Measurements from ENCODE around the gene SECISBP2.

SECISBP2 gene

GRCh38 chr9:89390068-89390555, 71.8 kb downstream of the SECISBP2 start:
- ChIA-PET POLR2A (no interaction called here), CTCF (interaction anchor here (0.6 kb wide), 1 partner anchor 100 kb away, joined by 3 read pairs; no protein-coding TSS in a partner anchor)
- Histone ChIP-seq H3K4me1 (ENCODE audit: control insufficient read depth, insufficient read depth, low read length) (no peaks in the 10 kb centered on the region), H3K27ac (ENCODE audit: extremely low read depth, low read depth, low read length) (no peak overlapping the region), H3K36me3 (ENCODE audit: control insufficient read depth in 2 of 2, insufficient read depth in 1 of 2, low read length in 2 of 2) (peaks cover 0 to 97% of the 10 kb centered on the region in 2 experiments; a peak in 2 of 3 replicates), H3K9me3 (ENCODE audit: control insufficient read depth, insufficient read depth, low read depth, low read length) (no peaks in the 10 kb centered on the region), H3K4me3 (ENCODE audit: low read depth, low read length) (no peak overlapping the region)
- TF ChIP-seq ZBTB7A (tag by site-specific recombination; IDR thresholded peaks at IDR 0.05; ENCODE audit: low read depth) (no peak), ZNF580 (tag by site-specific recombination; IDR thresholded peaks at IDR 0.05) (no peak), GFI1B (tag by site-specific recombination; IDR thresholded peaks at IDR 0.05) (no peak), ZBTB8A (tag by site-specific recombination; IDR thresholded peaks at IDR 0.05) (no peak), KLF10 (tag by site-specific recombination; IDR thresholded peaks at IDR 0.05) (no peak), BCL11B (tag by site-specific recombination; IDR thresholded peaks at IDR 0.05; ENCODE audit: low read depth) (no peak), ZNF449 (tag by site-specific recombination; IDR thresholded peaks at IDR 0.05) (no peak), ZNF433 (tag by site-specific recombination; IDR thresholded peaks at IDR 0.05; ENCODE audit: low read depth) (no peak), ZNF837 (tag by site-specific recombination; IDR thresholded peaks at IDR 0.05) (no peak), PRDM6 (tag by site-specific recombination; IDR thresholded peaks at IDR 0.05) (no peak), GLI2 (tag by site-specific recombination; IDR thresholded peaks at IDR 0.05; ENCODE audit: borderline replicate concordance, low read depth) (no peak), ZNF549 (tag by site-specific recombination; IDR thresholded peaks at IDR 0.05) (no peak), ZNF792 (tag by site-specific recombination; IDR thresholded peaks at IDR 0.05) (no peak), ZSCAN23 (tag by site-specific recombination; IDR thresholded peaks at IDR 0.05) (no peak), ZNF132 (tag by site-specific recombination; IDR thresholded peaks at IDR 0.05; ENCODE audit: borderline replicate concordance) (no peak)

GRCh38 chr9:89390578-89391116, 72.3 kb downstream of the SECISBP2 start:
- Histone ChIP-seq H3K27ac (ENCODE audit: extremely low read depth, low read depth, low read length) (no peak overlapping the region), H3K9me3 (ENCODE audit: control insufficient read depth, insufficient read depth, low read depth, low read length) (no peaks in the 10 kb centered on the region), H3K4me1 (ENCODE audit: control insufficient read depth, insufficient read depth, low read length) (no peaks in the 10 kb centered on the region), H3K4me3 (ENCODE audit: low read depth, low read length) (no peak overlapping the region), H3K36me3 (ENCODE audit: control insufficient read depth in 2 of 2, insufficient read depth in 1 of 2, low read length in 2 of 2) (peaks cover 0 to 92% of the 10 kb centered on the region in 2 experiments; a peak in 2 of 3 replicates)
- CTCF ChIA-PET = interaction anchor here (0.6 kb wide), 2 partner anchors 101 to 712 kb away, joined by 3 read pairs; no protein-coding TSS in a partner anchor
- POLR2A ChIA-PET = no interaction called here
- TF ChIP-seq ZNF768 (tag by site-specific recombination; IDR thresholded peaks at IDR 0.05) (no peak), ZNF791 (tag by site-specific recombination; IDR thresholded peaks at IDR 0.05) (no peak), GFI1B (tag by site-specific recombination; IDR thresholded peaks at IDR 0.05) (no peak), ZNF701 (tag by site-specific recombination; IDR thresholded peaks at IDR 0.05) (no peak)

- CTCF ChIA-PET = interaction anchor here (0.6 to 2.1 kb wide), 2 partner anchors 157 to 309 kb away, joined by 3 to 8 read pairs; no protein-coding TSS in a partner anchor
- TF ChIP-seq ZNF350 (tag by site-specific recombination; IDR thresholded peaks at IDR 0.05) = no peak
- no peak for TF ChIP-seq ZNF211 (tag by site-specific recombination; IDR thresholded peaks at IDR 0.05; ENCODE audit: low read depth)
- TF ChIP-seq ZNF449 (tag by site-specific recombination; IDR thresholded peaks at IDR 0.05) = no peak
- TF ChIP-seq ZNF341 (tag by site-specific recombination; IDR thresholded peaks at IDR 0.05; ENCODE audit: low read depth) = no peak
- TF ChIP-seq ZNF140 (tag by site-specific recombination; IDR thresholded peaks at IDR 0.05) = no peak
- no peak for TF ChIP-seq ZXDB (tag by site-specific recombination; IDR thresholded peaks at IDR 0.05)
- TF ChIP-seq KLF1 (tag by site-specific recombination; IDR thresholded peaks at IDR 0.05) = no peak
- TF ChIP-seq ZNF660 (tag by site-specific recombination; IDR thresholded peaks at IDR 0.05) = no peak
- no peak for TF ChIP-seq ZNF791 (tag by site-specific recombination; IDR thresholded peaks at IDR 0.05)
- TF ChIP-seq ZNF426 (tag by site-specific recombination; IDR thresholded peaks at IDR 0.05) = no peak
- TF ChIP-seq ZNF830 (tag by site-specific recombination; IDR thresholded peaks at IDR 0.05; ENCODE audit: low read depth) = no peak
These were observed 73.3 kb downstream of the SECISBP2 start for GRCh38 chr9:89391585-89391984.

More at GRCh38 chr9:89391585-89391984, 73.3 kb downstream of the SECISBP2 start:
- peaks cover 0 to 92% of the 10 kb centered on the region in 2 experiments; a peak in 2 of 3 replicates for H3K36me3 ChIP-seq (ENCODE audit: control insufficient read depth in 2 of 2, insufficient read depth in 1 of 2, low read length in 2 of 2)
- no peak overlapping the region for H3K27ac ChIP-seq (ENCODE audit: extremely low read depth, low read depth, low read length)
- POLR2A ChIA-PET = no interaction called here
- no peaks in the 10 kb centered on the region for H3K4me1 ChIP-seq (ENCODE audit: control insufficient read depth, insufficient read depth, low read length)
- H3K4me3 ChIP-seq (ENCODE audit: low read depth, low read length) = no peak overlapping the region
- H3K9me3 ChIP-seq (ENCODE audit: control insufficient read depth, insufficient read depth, low read depth, low read length) = no peaks in the 10 kb centered on the region
